Measurements from ENCODE around the gene ACD.
"Not testable (repeated sequence)": the region's sequence is repeated elsewhere in the genome, so short reads cannot be mapped to it uniquely, and the experiment has no call there.

Gene ACD

DNA sequence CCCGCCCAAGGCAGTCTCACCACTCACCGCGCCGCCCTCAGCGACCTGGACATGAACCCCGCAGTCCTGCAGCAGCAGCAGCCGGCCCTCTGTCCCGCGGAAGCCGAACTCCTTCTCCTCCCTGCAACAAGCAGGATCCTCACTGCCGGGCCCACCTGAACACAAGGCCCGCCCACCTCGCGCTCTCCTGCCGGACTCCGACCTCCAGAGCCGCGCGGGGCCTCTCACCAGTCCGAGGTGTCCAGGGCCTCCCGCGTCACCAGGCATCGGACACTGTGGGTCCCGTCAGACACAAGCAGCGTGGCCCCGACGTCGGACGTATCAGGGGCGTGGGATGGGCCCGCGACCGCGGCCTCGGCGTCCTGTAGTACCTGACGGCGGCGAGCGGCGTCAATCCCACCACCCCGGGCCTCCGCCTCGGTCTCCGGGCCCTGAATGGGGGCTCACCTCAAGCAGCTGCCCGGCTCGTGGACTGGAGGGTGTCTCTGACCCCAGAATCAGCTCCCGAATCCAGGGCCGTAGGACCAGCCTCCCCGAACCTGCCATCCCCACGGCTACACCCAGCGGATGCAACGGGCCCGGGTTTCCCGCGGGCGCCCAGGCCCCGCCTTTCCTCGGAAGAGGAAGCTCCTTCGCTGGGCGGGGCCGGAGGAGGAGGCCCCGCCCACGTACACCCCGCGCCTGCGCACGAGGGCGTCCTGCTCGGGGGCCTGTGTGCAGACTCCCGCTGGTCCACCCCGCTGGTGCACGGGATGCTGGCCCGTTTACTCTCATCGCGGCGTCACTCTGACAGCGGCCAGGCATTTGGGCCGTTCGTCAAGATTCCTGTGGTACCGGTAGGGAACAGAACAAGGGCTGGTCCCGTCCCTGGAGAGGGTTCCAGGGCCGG is at the start of gene ACD:
Gene ACD, minus strand, starts transcription at position 586 of the 889 bp plus-strand sequence. Its CDS starts 40 bp downstream, at position 546.
- DNase-seq: peak; percentile 93

DNA sequence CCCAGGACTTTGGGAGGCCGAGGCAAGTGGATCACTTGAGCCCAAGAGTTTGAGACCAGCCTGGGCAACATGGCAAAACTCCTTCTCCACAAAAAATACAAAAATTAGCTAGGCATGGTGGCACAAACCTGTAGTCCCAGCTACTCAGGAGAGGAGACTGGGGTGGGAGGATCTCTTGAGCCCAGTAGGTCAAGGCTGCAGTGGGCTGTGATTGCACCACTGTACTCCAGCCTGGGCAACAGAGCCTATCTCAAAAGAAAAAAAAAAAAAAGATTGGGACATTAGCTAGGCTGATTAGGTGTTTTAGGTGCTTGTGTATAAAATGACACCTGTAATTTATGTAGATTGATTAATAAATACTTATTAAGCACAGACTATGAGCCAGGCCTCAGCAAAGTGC is 49.0 kb upstream of the ACD start:
- DNase-seq: no peak

DNA sequence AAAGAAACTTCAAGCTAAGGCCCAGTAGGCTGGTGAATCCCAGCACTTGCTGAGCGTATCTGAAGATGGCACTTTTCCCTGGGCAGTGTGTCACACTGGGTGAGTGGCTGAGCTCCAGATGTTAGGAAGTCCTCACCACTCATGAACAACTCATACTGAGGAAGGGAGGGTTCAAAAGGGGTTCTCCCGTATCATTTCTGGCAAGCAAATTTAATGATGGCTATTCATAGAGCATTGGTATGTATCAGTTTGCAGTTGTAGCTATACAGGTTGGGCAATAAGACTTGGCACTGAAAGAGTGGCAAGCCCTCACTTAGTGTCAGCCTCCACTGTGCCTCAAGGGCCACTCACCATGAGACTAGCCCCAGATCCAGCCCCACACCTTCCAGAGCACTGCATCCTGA is 48.3 kb upstream of the ACD start:
- DNase-seq: no peak

DNA sequence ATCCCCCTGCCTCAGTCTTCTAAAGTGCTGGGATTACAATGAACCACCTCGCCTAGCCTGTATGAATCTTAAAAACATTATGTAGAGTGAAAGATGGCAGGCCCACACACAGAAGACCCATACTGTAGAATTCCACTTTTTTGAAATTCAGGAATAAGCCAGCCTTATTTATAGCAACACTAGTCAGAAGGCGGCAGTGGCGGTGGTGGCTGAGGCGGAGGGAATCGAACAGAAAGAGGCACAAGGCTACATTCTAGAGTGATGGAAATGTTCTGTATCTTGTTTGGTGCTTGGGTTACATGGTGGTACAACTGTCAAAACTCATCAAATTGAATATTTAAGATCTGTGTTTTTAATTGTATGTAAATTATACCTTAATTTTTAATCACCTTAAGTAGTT is 47.7 kb upstream of the ACD start:
- DNase-seq: no peak

DNA sequence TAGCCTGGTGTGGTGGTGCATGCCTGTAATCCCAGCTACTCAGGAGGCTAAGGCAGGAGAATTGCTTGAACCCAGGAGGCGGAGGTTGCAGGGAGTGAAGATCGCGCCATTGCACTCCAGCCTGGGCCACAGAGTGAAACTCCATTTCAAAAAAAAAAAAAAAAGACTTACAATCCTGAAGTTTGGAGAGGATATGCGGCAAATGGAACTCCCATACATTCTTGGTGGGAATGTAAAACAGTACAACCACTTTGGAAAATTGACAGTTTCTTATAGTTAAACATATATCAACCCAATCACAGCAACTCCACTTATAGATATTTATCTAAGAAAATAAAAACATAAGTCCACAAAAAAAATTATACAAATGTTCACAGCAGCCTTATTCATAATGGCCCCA is 47.1 kb upstream of the ACD start:
- no peak for DNase-seq

DNA sequence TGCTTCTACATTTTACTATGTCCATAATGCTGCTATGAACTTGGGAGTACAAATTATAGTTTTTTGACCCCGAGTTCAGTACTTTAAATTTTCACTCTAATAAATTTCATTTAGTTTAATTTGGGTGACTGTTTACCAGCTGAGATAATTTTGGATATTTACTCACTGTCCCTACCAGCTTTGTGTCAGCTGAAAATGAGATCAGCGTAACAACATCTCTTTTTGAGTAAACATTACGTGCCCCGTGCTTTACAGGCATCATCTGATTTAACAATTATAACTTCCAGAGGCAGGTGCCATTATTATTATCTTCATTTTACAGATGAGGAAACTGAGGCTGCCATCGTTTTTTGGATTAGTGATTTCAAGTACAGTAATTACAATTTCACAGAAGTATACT is 44.0 kb upstream of the ACD start:
- DNase-seq: no peak

DNA sequence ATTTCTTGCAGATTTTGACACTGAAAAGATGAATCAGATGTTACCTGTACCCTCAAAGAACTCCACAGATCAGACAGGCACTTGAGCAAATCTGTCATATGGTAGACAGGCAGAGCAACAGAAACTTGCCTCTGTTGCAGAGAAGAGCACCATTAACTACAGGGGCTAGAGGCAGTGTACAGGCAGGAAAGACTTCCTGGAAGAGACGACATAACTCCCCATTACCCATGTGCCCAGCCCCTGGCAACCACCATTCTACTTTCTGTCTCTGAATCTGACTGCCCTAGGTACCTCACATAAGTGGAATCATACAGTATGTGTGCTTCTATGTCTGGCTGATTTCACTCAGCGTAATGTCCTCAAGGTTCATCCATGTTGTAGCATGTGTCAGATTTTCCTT is 43.6 kb upstream of the ACD start:
- no peak for DNase-seq

DNA sequence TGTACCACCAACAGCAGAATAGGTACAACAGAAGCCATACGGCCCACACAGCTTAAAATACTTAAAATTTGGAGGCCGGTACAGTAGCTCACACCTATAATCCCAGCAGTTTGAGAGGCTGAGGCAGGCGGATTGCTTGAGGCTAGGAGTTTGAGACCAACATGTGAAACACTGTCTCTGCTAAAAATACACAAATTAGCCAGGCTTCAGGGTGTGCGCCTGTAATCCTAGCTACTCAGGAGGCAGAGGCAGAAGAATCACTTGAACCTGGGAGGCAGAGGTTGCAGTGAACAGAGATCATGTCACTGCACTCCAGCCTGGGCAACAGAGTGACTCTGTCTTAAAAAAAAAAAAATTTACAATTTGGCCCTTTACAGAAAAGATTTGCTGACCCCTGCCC is 42.1 kb upstream of the ACD start:
- no peak for DNase-seq

DNA sequence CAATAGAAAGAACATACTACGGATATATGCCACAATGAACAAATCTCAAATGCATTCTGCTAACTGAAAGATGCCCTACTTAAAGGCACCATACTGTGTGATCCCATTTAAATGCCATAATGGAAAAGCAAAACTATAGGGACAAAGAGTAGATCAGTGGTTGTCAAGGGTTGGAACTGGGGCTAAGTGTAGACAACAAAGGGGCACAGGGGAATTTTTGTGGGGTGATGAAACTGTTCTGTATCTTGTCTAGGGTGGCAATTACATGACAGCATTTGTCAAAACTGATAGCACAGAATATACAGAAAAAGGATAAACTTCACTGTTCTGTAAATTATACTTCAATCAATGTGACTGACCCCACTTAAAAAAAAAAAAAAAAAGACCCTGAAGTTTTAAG is 41.4 kb upstream of the ACD start:
- DNase-seq: no peak

DNA sequence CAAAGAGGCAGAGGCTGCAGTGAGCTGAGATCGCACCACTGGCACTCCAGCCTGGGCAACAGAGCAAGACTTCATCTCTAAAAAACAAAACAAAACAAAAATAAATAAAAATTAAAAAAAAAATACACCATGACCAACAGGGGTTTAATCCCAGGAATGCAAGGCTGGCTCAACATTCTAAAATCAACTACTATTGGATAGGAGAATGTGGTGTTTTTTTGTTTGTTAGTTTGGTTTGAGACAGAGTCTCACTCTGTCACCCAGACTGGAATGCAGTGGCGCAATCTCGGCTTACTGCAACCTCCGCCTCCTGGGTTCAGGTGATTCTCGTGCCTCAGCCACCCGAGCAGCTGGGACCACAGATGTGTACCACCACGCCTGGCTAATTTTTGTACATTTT is 39.2 kb upstream of the ACD start:
- DNase-seq: no peak

DNA sequence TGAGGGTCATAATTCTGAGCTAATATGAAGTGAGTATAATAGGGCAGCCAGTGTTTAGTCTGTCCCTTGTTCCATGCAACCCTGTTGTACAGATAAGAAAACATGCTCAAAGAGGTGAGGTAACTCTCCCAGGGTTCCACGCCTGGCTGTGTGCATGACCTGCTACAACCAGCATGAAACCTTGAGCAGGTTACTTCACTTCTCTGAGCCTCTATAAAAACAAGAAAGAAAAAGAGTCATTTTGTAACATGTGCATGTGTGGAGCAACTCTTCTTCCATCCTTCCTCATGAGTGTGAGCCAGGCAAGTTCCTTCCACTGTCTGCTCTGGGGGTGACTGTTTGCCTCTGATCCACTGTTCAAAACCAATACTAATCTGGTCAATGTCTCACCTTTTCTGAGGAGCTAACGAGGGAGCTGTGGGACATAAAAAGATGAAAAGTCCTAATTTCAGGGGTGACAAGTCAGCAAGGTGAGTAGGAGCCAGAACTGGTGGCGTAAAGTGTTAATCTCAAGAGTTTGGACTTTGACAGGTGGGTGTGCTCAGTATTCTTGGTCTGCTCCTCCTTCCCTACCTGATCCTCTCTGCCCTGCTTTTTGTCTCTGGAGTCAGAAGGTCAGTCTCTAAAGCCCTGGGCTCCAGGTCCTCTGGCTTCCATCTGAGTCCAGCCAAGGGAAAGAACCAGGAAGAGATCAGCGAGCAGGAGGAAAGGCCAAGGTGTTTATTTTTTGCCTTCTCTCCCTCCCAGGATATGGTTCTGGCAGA is 37.5 kb upstream of the ACD start:
- DNase-seq: no peak

DNA sequence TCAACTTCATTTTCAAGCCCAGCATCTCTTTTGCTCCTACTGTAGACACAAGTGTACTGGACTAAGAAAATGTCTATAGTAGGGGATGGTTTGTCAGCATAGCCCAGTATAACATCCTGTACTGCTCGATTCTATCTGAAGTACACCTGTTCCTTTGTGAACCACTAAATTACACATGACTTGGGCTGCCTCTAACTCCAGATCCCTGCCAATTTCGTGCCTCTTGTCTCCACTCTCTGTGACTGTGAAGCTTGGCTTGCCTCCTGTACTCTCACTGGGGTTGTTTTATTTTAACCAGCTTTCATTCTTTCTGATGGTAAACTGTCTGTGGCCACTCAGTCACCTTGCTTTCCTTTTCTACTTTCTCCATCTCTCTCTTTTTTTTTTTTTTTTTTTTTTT is 34.6 kb upstream of the ACD start:
- DNase-seq: no peak

DNA sequence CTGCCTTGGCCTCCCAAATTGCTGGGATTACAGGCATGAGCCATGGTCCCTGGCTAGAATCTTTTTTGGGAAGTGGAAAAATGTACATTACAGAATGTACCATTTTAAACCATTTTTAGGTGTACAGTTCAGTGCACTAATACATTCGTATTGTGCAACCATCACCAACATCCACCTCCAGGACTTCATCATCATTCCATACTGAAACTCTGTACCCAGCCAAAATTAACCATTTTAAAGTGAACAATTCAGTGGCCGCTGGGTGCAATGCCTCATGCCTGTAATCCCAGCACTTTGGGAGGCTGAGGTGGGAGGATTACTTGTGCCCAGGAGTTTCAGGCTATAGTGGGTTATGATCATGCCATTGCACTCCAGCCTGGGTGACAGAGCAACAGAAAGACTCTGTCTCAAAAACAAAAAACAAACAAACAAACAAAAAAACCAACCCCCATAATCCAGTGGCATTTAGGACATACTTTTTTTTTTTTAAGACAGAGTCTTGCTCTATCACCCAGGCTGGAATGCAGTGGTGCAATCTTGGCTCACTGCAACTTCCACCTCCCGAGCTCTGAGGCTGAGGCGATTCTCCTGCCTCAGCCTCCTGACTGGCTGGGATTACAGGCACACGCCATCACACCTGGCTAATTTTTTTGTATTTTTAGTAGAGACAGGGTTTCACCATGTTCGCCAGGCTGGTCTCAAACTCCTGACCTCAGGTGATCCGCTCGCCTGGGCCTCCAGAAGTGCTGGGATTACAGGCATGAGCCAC is 33.6 kb upstream of the ACD start:
- not testable (repeated sequence) for DNase-seq

DNA sequence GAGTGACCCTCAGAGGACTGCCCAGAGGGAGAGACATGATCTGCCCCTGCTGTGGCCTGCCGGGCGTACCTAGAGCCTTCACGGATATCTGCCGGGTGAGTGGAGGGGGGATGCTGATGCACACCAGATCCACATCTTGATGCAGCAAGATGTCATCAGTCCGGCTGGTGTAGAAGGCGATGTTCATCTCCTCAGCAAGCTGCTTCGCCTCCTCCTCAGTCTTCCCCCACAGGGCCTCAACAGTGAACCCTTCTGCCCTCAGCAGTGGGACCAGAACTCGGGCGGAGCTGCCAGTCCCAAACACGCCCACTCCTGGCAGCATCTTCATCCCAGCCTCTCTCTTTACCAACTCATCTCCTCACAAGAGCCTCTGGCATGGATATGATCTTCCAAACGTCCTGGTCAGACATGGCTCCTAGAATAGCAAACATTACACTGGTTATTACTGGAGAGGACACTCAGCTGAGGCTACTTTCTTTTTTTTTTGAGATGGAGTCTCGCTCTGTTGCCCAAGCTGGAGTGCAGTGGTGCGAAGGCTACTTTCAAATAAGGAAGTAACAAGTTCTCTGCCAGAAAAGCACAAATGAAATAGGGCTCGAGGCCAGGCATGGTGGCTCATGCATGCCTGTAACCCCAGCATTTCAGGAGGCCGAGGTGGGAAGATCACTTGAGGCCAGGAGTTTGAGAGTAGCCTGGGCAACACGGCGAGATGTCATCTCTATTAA is 25.5 kb upstream of the ACD start:
- DNase-seq: no peak

DNA sequence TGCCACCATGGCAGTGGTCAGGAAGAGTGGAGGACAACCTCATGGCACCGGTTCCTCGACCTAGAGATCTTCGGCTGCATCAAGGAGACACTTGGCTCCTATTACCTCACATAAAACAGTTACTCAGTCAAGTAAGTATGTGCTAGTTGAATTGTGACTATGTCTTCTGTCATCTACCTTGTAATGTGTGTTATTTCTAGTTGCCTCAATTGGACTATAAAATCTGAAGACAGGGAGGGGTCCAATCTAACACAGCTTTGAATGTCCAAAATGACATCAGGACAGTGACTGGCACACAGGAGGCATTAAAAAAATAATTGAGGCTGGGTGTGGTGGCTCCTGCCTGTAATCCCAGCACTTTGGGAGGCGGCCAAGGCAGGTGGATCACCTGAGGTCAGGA is 23.7 kb upstream of the ACD start:
- no peak for DNase-seq

DNA sequence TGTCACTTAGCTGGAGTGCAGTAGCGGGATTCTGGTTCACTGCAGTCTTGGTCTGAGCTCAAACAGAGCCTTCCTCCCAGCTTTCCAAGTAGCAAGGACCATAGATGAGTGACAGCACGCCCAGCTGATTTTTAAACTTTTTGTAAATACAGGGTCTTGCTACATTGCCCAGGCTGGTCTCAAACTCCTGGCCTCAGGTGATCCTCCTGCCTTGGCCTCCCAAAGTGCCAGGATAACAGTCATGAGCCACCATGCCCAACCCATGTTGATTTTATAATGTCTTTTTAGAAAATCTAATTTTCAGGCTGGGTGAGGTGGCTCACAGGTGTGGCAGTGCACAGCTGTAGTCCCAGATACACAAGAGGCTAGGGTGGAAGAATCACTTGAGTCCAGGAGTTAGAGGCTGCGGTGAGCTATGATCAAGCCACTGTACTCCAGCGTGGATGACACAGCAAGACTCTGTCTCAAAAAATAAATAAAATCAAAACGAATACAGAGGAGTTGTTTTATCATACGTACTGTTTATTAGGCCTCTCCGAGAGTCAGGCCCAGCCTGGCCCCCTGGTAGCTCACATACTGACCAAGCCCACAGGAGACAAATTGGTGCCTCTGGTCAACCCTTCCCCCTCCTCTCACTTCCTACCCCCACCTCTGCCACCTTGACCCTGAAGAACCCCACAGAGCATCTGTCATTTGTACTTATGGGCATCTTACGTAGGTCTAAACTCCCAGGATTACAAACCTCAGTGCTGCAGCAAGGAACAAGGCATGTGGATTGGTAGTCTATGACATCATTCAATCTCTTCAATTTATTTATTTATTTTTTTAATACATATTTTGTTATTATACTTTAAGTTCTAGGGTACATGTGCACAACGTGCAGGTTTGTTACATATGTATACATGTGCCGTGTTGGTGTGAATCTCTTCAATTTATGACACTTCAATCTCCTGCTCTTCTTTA is 20.2 kb upstream of the ACD start:
- DNase-seq: no peak

DNA sequence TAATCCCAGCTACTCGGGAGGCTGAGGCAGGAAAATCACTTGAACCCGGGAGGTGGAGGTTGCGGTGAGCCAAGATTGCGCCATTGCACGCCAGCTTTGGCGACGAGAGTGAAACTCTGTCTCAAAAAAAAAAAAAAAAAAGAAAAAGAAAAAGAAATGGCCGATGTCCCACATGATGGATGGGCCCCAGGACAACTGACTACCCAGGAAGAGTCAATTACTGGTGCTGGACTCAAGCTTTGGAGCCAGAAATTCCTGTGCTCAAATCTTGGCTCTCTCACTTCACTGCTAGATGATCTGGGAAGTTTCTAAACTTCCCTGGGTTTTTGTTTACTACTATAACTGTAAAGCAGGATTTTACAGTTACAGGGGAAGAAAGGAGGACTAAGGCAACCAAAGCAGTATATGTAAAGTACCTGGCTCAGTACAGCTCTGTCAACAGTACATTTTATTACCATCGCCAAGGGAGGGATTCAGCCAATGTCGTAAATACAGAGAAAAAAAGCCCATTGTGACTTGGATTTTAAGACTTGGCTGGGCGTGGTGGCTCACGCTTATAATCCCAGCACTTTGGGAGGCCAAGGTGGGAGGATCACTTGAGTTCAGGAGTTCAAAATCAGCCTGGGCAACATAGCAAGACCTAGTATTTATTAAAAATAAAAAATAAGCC is 18.4 kb upstream of the ACD start:
- no peak for DNase-seq

DNA sequence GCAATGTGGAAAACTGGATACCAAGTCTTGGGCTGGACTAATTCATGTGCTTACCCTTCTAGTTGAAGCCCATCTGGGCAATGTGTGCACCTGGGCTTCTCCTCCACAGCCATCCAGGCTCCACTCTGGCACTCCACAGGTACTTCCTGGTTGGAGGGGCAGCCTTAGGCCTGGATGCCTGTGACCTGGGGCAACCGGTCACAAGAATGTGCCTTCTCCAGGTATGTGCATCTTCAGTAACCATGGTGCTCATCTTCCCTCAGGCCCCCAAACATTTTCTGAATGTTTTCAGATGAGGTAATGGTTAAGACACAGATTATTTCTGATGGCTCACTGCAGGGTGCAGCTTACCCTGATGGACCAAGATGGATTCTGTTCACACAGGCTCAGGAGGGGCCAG is 17.7 kb upstream of the ACD start:
- DNase-seq: no peak

DNA sequence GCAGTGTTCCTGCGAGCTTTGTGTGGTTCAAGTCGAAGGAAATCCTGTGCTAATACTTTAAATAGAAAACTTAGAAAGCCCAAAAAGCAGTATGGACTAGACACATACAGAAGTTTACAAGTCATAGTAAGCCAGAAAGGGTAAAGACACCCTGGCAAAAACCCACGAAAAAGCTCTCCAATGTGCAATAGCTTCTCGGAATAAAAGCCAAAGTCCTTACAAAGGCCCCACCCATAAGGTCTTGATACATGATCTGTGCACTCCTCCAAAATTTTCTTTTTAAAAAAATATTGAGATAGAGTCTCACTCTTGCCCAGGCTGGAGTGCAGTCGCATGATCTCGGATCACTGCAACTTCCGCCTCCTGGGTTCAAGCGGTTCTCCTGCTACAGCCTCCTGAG is 16.9 kb upstream of the ACD start:
- no peak for DNase-seq

DNA sequence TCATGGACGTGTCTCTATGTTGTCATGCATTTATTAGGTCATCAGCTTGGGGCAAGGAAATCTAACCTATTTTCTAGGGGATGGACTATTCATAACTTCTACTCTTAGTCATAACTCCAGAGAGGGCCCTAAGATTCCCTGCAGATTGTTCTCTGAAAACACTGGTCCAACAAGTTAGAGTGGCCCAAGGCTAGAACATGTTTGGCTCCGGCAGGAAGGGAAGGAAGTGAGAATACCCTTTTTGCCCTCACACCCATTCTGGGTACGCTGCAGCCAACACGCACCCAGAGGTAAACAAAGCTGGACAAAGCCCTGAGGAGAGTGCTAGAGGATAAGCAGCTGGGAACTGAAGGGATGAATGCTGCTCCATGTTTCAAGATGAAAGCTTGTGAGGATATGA is 16.5 kb upstream of the ACD start:
- no peak for DNase-seq

DNA sequence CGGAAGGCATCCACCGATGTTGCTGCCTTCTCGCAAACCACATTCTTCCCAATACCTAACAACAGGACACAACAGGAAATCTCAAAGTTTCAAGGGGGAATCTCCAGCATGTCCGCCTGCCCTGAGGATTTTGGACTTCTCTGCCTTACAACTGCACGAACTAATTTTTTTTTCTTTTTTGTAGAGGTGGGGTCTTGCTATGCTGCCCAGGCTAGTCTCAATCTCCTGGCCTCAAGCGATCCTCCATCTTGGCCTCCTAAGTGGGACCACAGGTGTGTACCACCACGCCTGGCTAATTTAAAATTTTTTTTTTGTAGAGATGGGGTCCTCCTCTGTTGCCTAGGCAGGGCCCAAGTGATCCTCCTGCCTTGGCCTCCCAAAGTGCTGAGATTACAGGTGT is 15.9 kb upstream of the ACD start:
- DNase-seq: no peak

Measured in hematopoietic multipotent progenitor cell treated with erythropoietin and hydrocortisone succinate and interleukin-3 and kit ligand, for 8 days (in vitro differentiated cells).